ENCODE measurements around the gene LFNG. TPM values are rescaled to one million over a fixed set of nuclear protein-coding genes. Genes with fewer than 3 reads are reported as not detected.
A peak's percentile ranks its signal among the peaks of the same experiment; 100 is the strongest.

Gene LFNG
- total RNA-seq, 6 experiments from 2014 or later: 1.0 to 4.3 (median 1.7) TPM

- H3K9me3 ChIP-seq: no peaks in the 10 kb centered on the region
- intact Hi-C loops (cut with DNase I): no loop called here
- peak in 1 of 3 donors; percentile 50 for DNase-seq
- 78% methylated on average over 11 of the region's 16 CpGs for WGBS (ENCODE audit: insufficient coverage, low coverage, low lambda C conversion rate, missing lambda C conversion rate)
- H3K4me3 ChIP-seq: peak overlapping the region; percentile 65 to 96 (median 94)
- ATAC-seq: no peak
- peaks cover 0 to 21% (median 4%) of the 10 kb centered on the region in 4 donors for H3K4me1 ChIP-seq
- no peak overlapping the region for H3K27ac ChIP-seq
- TF ChIP-seq, protein P1, sequence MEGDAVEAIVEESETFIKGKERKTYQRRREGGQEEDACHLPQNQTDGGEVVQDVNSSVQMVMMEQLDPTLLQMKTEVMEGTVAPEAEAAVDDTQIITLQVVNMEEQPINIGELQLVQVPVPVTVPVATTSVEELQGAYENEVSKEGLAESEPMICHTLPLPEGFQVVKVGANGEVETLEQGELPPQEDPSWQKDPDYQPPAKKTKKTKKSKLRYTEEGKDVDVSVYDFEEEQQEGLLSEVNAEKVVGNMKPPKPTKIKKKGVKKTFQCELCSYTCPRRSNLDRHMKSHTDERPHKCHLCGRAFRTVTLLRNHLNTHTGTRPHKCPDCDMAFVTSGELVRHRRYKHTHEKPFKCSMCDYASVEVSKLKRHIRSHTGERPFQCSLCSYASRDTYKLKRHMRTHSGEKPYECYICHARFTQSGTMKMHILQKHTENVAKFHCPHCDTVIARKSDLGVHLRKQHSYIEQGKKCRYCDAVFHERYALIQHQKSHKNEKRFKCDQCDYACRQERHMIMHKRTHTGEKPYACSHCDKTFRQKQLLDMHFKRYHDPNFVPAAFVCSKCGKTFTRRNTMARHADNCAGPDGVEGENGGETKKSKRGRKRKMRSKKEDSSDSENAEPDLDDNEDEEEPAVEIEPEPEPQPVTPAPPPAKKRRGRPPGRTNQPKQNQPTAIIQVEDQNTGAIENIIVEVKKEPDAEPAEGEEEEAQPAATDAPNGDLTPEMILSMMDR (IDR thresholded peaks at IDR 0.05): no peak
- no peak for TF ChIP-seq POLR2A (IDR thresholded peaks at IDR 0.05)
- H3K36me3 ChIP-seq: peaks cover 0 to 3% (median under 1%) of the 10 kb centered on the region in 4 donors
- no peaks in the 10 kb centered on the region for H3K27me3 ChIP-seq
Measured at GRCh38 chr7:2553831-2554581, 34.4 kb downstream of the LFNG start.

- TF ChIP-seq, protein P1 (IDR thresholded peaks at IDR 0.05): no peak
- TF ChIP-seq POLR2A (IDR thresholded peaks at IDR 0.05): no peak
- Histone ChIP-seq H3K9me3 (no peaks in the 10 kb centered on the region), H3K27ac (peak overlapping the region in 1 of 3 donors; percentile 96), H3K4me3 (peak overlapping the region; percentile 65 to 96 (median 94)), H3K4me1 (peaks cover 0 to 21% (median 4%) of the 10 kb centered on the region in 4 donors), H3K27me3 (no peaks in the 10 kb centered on the region), H3K36me3 (no peaks in the 10 kb centered on the region)
- ATAC-seq (no peak), DNase-seq (no peak)
- intact Hi-C loops (cut with DNase I): no loop called here
- WGBS (ENCODE audit: insufficient coverage, low coverage, low lambda C conversion rate, missing lambda C conversion rate): 0% methylated on average over 5 of the region's 12 CpGs
Measured at GRCh38 chr7:2554661-2555111, 35.1 kb downstream of the LFNG start.

- Histone ChIP-seq H3K4me1 (peaks cover 0 to 21% (median 4%) of the 10 kb centered on the region in 4 donors), H3K27me3 (no peaks in the 10 kb centered on the region), H3K9me3 (no peaks in the 10 kb centered on the region), H3K36me3 (no peaks in the 10 kb centered on the region), H3K27ac (peak within 1 kb of the TSS; percentile 93 to 100 (median 96)), H3K4me3 (peak within 1 kb of the TSS; percentile 65 to 96 (median 94))
- intact Hi-C loops (cut with DNase I): no loop called here
- WGBS (ENCODE audit: insufficient coverage, low coverage, low lambda C conversion rate, missing lambda C conversion rate): 2% methylated on average over 19 of the region's 79 CpGs
- DNase-seq (peak; percentile 98 to 99 (median 98)), ATAC-seq (peak; percentile 93 to 96 (median 94))
- TF ChIP-seq POLR2A (IDR thresholded peaks at IDR 0.05): peak; percentile 65
- TF ChIP-seq, protein P1 (IDR thresholded peaks at IDR 0.05): peak in 3 of 4 donors; percentile 36 to 45 (median 44)
Measured at GRCh38 chr7:2555121-2556052, 35.8 kb downstream of the LFNG start, which contains the start of gene BRAT1. Gene BRAT1, minus strand, starts transcription at chr7:2555524. Its CDS starts 1,093 bp downstream, at chr7:2554431.

GRCh38 chr7:2558629-2559282 lies 39.2 kb downstream of the LFNG start, which contains the start of gene IQCE:
Gene IQCE, plus strand, starts transcription at chr7:2558979. Its CDS starts 203 bp downstream, at chr7:2559182.
- TF ChIP-seq, protein P1 (IDR thresholded peaks at IDR 0.05): no peak
- TF ChIP-seq POLR2A (IDR thresholded peaks at IDR 0.05): peak; percentile 42
- Histone ChIP-seq H3K36me3 (no peaks in the 10 kb centered on the region), H3K4me3 (peak within 1 kb of the TSS; percentile 79 to 98 (median 90)), H3K4me1 (peaks cover 0 to 21% (median 4%) of the 10 kb centered on the region in 4 donors), H3K9me3 (no peaks in the 10 kb centered on the region), H3K27me3 (no peaks in the 10 kb centered on the region), H3K27ac (peak within 1 kb of the TSS in 2 of 3 donors; percentile 33 to 62)
- intact Hi-C loops (cut with DNase I): no loop called here
- WGBS (ENCODE audit: insufficient coverage, low coverage, low lambda C conversion rate, missing lambda C conversion rate): 5% methylated on average over 14 of the region's 66 CpGs
- peak; percentile 97 to 98 (median 97) for DNase-seq
- peak; percentile 76 to 84 (median 80) for ATAC-seq
